Measurements from ENCODE around the gene MYO1G.

MYO1G gene

GRCh38 chr7:44998153-44998871 lies 19.5 kb upstream of the MYO1G start:
- no peak for TF ChIP-seq TCF12 (IDR thresholded peaks at IDR 0.05; ENCODE audit: low read depth)

GRCh38 chr7:44995555-44996493 lies 17.0 kb upstream of the MYO1G start:
- TF ChIP-seq TCF12 (IDR thresholded peaks at IDR 0.05; ENCODE audit: low read depth) (no peak), MAX (IDR thresholded peaks at IDR 0.05) (no peak), TEAD4 (IDR thresholded peaks at IDR 0.05) (no peak), TAF1 (IDR thresholded peaks at IDR 0.05; ENCODE audit: low read depth) (no peak), CEBPB (IDR thresholded peaks at IDR 0.05) (no peak), NFIC (IDR thresholded peaks at IDR 0.05) (no peak), REST (IDR thresholded peaks at IDR 0.05; ENCODE audit: low read depth) (no peak), YY1 (IDR thresholded peaks at IDR 0.05; ENCODE audit: low read depth) (no peak), USF1 (IDR thresholded peaks at IDR 0.05) (no peak), RAD21 (IDR thresholded peaks at IDR 0.05; ENCODE audit: low read depth) (no peak), ZBTB7A (IDR thresholded peaks at IDR 0.05; ENCODE audit: low read depth) (no peak), CREB1 (IDR thresholded peaks at IDR 0.05; ENCODE audit: low read depth) (no peak), EP300 (IDR thresholded peaks at IDR 0.05; ENCODE audit: borderline replicate concordance) (no peak), EGR1 (IDR thresholded peaks at IDR 0.05) (no peak), FOXM1 (IDR thresholded peaks at IDR 0.05; ENCODE audit: borderline replicate concordance, low read depth) (no peak)

GRCh38 chr7:44994877-44995554 lies 16.2 kb upstream of the MYO1G start:
- no peak for TF ChIP-seq EP300 (IDR thresholded peaks at IDR 0.05; ENCODE audit: borderline replicate concordance)

- no peak for TF ChIP-seq NFIC (IDR thresholded peaks at IDR 0.05)
- TF ChIP-seq USF1 (IDR thresholded peaks at IDR 0.05): no peak
- TF ChIP-seq TEAD4 (IDR thresholded peaks at IDR 0.05): no peak
- TF ChIP-seq EP300 (IDR thresholded peaks at IDR 0.05; ENCODE audit: borderline replicate concordance): no peak
- TF ChIP-seq EGR1 (IDR thresholded peaks at IDR 0.05): no peak
- no peak for TF ChIP-seq REST (IDR thresholded peaks at IDR 0.05; ENCODE audit: low read depth)
- no peak for TF ChIP-seq ZBTB7A (IDR thresholded peaks at IDR 0.05; ENCODE audit: low read depth)
- no peak for TF ChIP-seq TCF12 (IDR thresholded peaks at IDR 0.05; ENCODE audit: low read depth)
- TF ChIP-seq CEBPB (IDR thresholded peaks at IDR 0.05): no peak
- no peak for TF ChIP-seq FOXM1 (IDR thresholded peaks at IDR 0.05; ENCODE audit: borderline replicate concordance, low read depth)
- TF ChIP-seq MAX (IDR thresholded peaks at IDR 0.05): no peak
- TF ChIP-seq CREB1 (IDR thresholded peaks at IDR 0.05; ENCODE audit: low read depth): no peak
- TF ChIP-seq YY1 (IDR thresholded peaks at IDR 0.05; ENCODE audit: low read depth): no peak
- TF ChIP-seq RAD21 (IDR thresholded peaks at IDR 0.05; ENCODE audit: low read depth): no peak
- no peak for TF ChIP-seq TAF1 (IDR thresholded peaks at IDR 0.05; ENCODE audit: low read depth)
These were observed 11.6 kb upstream of the MYO1G start for GRCh38 chr7:44990109-44991023.
